C4-2B (cell line): ENCODE data around the gene XPNPEP2.

Experiments
- H3K27ac ChIP-seq: fragments of 450-650 bp; 2 replicates; pipeline ENCODE4 v1.5.1; 2017
- ZFX ChIP-seq: fragments of 450-650 bp; IDR thresholded peaks from 2 replicates; pipeline ENCODE4 v1.6.1; 2017
- TF ChIP-seq, protein P1 (sequence below): fragments of 450-650 bp; conservative IDR thresholded peaks from 2 replicates; pipeline ENCODE4 v1.5.1; 2017; ENCODE audit warnings: mild to moderate bottlenecking

The XPNPEP2 gene

DNA sequence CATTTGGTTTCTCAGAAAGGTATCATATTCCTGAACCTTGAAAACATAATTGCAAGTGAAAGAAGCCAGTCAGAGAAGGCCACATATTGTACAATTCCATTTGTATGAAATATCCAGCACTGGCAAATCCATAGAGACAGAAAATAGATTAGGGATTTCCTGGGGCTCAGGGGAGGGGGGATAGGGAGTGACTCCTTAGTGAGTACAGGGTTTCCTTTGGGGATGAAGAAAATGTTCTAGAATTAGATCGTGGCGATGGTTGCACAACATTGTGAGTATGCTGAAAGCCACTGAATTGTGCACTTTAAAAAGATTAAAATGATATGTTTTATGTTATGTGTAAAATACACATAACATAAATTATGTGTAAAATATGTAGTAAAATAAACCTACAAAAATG lies 10.3 kb downstream of the XPNPEP2 start:
- H3K27ac ChIP-seq, result no peak overlapping the region

DNA sequence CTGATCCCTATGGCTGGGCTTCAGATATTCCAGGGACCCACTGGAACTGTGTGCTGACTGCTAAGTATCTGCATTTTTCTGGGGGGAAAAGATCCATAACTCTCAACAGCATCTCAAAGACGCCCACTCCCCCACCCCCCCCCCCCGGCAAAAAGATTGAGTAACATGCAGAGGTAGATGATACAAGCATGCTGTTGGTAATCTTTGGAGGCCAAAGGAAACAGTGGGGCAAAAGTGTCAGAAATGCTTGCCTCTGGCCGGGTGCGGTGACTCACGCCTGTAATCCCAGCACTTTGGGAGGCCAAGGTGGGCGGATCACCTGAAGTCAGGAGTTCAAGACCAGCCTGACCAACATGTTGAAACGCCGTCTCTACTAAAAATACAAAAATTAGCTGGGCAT lies 12.2 kb downstream of the XPNPEP2 start:
- no peak for TF ChIP-seq ZFX
- TF ChIP-seq, protein P1, sequence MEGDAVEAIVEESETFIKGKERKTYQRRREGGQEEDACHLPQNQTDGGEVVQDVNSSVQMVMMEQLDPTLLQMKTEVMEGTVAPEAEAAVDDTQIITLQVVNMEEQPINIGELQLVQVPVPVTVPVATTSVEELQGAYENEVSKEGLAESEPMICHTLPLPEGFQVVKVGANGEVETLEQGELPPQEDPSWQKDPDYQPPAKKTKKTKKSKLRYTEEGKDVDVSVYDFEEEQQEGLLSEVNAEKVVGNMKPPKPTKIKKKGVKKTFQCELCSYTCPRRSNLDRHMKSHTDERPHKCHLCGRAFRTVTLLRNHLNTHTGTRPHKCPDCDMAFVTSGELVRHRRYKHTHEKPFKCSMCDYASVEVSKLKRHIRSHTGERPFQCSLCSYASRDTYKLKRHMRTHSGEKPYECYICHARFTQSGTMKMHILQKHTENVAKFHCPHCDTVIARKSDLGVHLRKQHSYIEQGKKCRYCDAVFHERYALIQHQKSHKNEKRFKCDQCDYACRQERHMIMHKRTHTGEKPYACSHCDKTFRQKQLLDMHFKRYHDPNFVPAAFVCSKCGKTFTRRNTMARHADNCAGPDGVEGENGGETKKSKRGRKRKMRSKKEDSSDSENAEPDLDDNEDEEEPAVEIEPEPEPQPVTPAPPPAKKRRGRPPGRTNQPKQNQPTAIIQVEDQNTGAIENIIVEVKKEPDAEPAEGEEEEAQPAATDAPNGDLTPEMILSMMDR, result no peak

More for the DNA sequence above, 10.3 kb downstream of the XPNPEP2 start:
- TF ChIP-seq, protein P1, result no peak
- TF ChIP-seq ZFX, result no peak

DNA sequence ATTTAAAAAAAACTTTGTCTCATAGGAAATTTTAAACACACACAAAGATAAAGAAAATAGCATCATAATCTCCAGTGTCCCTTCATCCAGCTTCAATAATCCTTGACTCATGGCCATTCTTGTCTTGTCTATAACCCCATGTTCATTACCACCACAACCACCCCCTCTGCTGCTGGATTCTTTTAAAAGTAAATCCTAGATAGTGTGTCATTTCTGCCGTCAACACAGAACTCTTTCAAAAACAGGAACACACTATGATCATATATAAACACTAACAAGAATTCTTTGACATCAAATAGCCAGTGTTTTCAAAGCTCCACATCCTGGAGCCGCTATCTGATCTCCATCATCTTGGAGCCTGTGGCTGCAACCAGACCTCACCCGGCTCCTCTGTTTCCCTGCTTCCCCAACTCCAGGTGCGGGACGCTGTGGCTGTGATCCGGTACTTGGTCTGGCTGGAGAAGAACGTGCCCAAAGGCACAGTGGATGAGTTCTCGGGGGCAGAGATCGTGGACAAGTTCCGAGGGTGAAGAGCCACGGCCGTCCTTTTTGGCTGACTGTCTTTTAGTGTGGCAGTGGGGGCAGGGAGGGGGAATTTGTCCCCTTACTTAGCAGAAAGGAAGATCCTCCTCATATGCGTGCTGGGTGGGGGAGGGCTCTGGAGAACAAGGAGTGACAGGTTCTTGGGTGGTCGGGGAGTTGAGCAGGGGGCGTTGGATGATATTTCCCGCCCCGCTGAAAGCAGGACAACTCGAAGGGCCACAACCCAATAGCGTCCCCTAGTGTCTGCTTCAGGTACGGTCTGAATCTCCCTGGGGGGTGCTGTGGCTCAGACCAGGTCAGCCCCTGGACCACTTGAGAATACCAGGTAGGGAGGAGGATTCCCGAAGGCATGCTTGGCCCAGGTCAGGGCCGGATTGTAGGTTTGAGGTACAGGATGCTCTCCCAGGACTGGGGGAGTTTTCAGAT lies 15.6 kb downstream of the XPNPEP2 start:
- H3K27ac ChIP-seq, result no peak overlapping the region
- TF ChIP-seq, protein P1, result peak; percentile 30
- TF ChIP-seq ZFX, result no peak

More for the DNA sequence above, 12.2 kb downstream of the XPNPEP2 start:
- no peak overlapping the region for H3K27ac ChIP-seq

DNA sequence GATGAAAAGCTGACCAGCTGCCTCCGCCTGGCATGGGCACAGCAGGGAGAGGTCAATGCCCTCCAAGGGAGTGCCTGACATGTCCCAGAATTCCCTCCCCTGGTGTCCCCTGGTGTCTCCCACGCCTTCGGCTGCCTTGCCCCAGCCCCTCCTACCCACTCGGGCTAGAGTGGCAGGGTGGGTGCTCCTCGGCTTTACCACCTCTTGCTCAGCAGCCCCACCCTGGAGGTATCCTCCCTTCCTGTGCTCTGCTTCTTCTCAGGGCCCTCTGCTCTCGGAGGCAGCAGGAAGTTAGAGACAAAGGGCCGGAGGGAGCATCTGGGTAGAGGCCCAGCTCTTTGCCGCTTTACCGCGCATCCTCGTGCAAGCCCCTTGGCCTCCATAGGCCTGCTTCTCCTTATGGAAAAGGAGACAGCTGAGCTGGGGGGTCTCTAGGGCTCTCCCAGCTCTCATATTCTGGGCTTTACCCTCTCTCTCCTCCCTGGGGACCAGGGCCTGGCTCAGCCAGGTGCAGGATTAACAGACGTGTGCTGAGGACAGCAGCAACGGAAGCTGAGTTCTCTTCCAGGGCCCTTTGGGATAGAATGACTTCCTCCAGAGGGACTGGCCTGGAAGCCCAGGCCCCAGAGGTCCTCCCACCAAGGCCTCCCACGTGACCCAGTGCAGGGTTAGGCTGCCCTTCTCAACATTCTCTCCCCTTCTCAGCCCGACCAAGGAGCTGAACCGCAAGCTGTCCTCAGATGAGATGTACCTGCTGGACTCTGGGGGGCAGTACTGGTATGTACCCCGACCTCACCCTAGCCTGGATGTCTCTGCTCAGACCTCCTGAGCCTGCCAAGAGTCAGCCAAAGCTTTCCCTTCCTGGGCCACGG lies 17.2 kb downstream of the XPNPEP2 start:
- TF ChIP-seq ZFX, result no peak
- TF ChIP-seq, protein P1, result no peak
- no peak overlapping the region for H3K27ac ChIP-seq

DNA sequence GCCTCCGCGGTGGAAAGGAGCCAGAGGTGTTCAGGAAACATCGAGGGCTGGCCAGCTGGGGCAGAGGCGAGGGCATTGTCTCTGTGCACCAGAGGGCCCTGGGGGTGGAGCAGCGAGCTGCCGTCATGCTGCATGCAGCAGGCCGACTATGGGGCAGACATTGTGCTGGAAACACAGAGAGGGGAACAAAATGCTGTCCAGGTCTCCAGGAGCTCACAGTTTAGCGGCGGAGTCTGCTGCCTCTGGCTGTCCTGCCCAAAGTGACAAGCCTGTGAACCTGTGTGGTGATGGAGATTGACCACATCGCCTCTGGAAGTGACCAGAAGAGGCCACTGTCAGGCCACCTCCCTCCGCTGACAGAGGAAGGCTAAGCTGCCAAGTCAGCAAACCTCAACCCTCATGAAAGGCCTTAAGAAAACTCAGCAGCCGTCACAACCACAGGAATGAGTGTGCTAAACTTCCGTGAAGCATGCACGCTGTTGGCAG lies 20.8 kb downstream of the XPNPEP2 start:
- no peak overlapping the region for H3K27ac ChIP-seq

DNA sequence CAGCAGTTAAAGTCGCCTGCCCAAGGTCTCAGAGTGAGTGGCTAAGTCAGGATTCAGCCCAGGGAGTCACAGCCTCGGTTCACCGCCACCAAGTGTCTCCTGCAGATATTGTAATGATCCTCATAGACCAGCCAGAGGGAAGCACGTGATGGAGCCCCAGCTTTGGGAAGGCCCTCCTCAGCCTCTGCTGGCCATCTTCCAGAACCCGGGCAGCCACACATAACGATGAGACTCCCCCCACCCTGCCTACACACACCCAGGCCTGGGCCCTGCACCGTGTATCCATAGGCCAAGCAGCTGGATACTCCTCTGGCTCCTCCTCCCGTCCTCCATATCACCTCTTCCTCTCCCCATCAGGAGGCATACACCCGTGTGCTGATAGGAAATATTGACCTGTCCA lies 21.4 kb downstream of the XPNPEP2 start:
- no peak for TF ChIP-seq ZFX
- TF ChIP-seq, protein P1, result no peak
- H3K27ac ChIP-seq, result no peak overlapping the region

More for the DNA sequence above, 20.8 kb downstream of the XPNPEP2 start:
- TF ChIP-seq, protein P1, result no peak
- no peak for TF ChIP-seq ZFX
